NB4 (cell line): ENCODE data around the gene PDK2.

ENCODE experiments used
- CTCF ChIP-seq: IDR thresholded peaks from one replicate; pipeline ENCODE4 v1.5.1; 2012; ENCODE audit warnings: low read depth, low read length
- MYC ChIP-seq: IDR thresholded peaks from 2 replicates; pipeline ENCODE4 v1.6.1; 2011; ENCODE audit warnings: low read depth, low read length
- POLR2A ChIP-seq: IDR thresholded peaks from 2 replicates; pipeline ENCODE4 v1.6.1; 2011; ENCODE audit warnings: mild to moderate bottlenecking; ENCODE audit not compliant: insufficient read length; ENCODE audit errors: extremely low read depth
- TF ChIP-seq, protein P1 (sequence below): IDR thresholded peaks from 2 replicates; pipeline ENCODE4 v1.6.1; 2011; ENCODE audit warnings: low read depth, low read length

DNA sequence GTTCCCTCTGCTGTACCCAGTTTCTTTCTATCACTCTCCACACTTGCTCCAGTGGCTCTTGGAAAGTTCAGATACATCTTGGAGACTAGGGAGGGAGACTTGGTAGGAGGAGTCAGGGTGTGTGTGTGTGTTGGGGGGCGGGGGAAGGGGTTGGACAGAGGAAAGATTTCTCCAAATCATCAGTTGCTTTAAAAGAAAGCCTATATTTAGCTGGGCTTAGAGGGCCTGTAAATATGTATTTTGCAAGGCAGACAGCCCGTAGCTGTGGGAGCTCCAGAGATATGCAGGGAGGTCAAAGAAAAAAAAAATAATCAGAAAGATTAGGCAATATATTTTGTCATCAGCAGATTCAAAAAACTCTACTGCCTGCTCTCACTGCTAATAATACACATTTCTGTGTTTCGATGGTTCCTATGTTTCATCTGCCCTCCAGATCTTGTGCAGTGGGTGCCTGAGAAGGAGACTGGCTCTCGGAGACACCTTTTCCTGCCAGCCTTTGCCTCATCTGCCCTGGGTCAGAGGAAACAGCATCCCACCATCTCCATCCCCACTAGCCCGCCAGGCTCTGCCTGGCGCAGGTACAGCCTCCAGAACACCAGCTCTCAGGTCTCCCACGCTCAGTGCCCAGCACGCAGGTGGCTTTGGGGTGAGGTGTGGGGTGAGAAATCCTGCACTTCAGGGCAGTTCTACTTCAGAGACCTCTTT, 60.1 kb downstream of the PDK2 start:
- no peak for TF ChIP-seq CTCF
- no peak for TF ChIP-seq MYC
- TF ChIP-seq POLR2A: no peak
- TF ChIP-seq, protein P1, sequence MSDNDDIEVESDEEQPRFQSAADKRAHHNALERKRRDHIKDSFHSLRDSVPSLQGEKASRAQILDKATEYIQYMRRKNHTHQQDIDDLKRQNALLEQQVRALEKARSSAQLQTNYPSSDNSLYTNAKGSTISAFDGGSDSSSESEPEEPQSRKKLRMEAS: no peak
